GM21423 (cell line): ENCODE results near the gene SFI1.

Source experiments
- ATAC-seq: cut with Tn5 transposase; IDR thresholded peaks from one replicate; pipeline ENCODE4 v1.9.1; 2021; ENCODE audit warnings: mild to moderate bottlenecking, moderate library complexity; ENCODE audit not compliant: unreplicated experiment

Gene SFI1

DNA sequence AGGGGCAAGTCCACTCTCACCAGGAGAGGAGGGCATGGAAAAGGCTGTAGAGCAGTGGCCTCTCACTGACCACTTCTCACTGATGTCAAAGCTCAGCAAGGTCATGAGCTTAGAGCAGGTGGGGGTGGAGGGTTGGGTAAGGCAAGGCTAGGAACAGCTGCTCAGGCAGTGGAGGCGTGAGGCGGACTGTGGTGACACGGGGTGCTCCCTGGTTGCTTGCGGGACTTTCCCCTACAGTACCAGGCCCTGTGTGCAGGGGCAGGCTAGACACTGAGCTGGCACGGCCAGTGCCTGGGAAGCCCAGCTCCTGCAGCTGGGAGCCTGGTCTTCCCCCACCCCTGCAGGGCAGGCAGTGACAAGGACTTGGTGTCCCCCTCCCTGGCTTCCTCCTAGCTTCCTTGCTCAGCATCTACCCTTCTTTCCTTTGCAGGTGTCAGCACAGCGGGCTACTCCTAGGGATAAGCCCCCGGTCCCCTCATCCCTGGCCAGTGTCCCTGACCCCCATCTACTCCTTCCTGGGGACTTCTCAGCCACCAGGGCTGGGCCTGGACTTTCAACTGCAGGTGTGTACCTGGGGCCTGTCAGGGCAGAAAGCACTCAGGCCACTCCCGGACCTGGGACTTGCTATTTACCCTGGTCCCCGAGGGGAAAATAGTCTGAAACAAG, 120.1 kb downstream of the SFI1 start:
- peak; percentile 69 for ATAC-seq

DNA sequence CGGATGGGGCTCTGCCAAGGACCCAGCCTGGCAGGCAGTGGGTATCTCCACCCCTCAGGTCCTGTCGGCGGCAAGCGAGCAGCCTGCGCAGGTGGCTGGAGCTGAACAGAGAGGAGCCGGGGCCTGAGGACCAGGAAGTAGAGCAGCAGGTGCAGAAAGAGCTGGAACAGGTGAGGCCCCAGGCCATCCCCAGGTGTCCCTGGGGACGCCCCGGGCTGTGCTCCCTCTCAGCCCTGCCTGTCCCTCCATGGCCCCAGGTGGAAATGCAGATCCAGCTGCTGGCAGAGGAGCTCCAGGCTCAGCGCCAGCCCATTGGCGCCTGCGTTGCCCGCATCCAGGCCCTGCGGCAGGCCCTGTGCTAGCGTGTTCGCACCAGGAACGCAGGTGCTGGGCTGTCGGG, 121.7 kb downstream of the SFI1 start:
- ATAC-seq = no peak

DNA sequence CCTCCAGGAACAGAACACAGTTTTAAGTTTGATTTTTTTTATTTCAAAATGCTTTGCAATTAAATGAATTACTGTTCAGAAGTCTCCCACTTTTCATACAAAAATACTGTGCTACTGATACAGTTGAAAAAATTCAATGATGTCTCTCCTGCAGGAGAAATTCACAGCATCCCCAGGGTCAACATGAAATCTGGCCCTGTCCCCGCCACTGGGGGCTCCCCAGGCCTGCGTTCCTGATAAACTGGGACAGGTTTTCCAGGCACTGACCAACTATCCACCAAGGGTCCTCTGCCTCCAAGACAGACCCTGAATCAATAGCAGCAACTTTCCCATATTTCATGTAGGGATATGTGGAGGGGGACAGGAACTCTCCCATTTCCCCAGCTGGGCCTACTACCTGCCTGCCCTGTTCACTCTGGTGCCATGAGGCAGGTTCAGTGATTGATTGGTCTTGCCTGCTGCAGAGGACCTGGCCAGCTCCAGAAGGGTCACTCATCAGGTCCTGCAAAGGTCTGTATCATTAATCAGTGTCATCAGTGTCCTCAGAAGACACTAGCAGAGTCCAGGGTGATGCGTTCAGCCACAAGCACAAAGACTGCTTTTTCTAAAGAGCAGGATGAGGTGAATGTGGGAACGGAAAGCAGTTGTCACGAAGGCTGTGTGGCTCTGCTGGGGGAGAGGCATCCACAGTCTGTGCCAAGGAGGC, 122.3 kb downstream of the SFI1 start:
- no peak for ATAC-seq

DNA sequence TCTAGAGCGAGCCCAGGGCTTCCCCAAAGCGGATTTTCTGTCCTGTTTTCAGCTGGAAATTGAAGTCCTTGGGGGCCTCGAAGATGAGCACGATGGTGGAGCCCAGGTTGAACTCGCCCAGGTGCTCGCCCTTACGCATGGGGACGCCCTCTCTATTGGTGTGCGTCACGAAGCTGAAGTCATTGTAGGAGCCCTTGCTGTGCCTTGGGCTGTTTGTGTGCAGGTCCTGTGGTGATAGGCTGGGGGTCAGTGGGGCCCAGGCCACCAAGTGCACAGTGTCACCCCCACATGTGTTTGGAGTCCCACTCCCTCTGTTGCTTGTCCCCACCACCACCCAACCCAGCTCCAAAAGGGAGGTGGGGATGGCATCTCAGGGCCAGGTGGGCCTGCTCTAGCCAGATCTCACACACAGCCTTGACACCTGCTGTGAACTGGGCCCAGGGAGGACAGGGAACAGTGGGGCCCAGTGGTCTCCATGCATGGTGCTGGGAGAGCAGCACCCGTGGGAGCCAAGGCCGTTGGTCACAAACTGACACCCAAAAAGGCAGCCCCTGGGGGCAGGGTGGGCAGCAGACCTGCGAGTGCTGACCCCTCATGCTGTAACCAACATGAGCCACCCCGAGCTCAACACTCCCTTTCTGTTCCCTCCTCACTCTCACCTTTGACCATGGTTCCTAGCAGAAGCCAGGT, 123.4 kb downstream of the SFI1 start:
- ATAC-seq = no peak

DNA sequence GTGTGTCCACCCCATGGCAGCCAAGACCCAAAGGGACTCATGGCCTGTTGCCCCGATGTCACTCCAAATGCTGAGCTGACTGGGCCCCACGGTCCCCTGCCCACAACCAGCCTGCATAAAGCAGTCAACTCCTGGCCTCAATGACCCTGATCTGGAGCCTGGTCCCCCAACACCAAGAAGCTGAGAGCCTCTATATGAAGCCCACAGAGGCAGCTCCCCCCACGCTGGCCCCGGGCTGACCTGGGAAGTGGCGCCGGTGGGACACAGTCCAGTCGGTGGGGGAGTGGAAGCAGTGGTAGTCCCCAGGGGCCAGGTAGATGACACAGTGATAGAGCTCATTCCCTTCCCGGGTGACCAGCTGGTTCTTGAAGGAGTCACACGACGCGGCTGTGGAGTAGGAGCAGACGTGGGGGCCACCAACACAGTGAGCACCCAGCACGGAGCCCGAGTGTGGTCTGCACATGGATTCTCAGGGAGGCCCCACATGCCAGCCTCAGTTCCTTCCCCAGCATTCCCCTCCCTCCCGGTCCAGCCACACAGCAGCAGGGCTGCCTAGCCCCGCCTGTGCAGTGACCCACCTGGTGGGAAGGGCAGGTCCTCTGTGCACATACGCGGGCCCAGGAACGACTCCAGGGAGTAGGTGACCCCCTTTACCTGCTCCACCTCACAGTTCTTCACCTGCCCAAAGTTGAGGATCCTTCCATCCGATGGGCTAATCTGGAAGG, 124.6 kb downstream of the SFI1 start:
- no peak for ATAC-seq

DNA sequence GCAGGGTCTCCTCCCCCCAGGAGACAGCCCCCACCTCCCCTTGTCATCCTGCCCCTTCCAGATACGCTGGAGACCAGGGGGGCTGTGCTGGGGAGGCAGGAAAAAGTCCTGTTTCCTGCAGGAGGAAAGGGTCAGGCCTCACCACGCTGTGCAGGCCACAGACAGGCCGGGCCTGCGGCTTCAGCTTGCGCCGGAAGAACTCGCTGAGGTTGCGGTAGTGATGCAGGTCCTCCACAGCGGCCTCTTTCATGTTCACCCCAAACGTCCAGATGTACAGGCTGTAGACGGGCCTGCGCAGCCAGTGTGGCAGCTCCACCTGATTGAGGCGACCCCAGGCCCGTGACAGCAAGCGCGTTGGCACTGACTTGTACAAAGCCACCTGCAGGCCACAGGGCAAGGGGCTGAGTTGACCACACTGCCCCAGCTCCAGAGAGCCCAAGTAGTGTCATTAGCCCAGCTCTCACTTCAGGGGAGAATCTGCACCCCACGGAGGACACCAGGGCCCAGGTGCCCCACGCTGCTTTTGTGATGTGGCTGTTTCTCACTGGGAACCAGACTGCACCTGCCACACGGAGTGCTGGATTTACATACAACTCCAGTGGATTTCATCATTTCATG, 125.3 kb downstream of the SFI1 start:
- no peak for ATAC-seq

DNA sequence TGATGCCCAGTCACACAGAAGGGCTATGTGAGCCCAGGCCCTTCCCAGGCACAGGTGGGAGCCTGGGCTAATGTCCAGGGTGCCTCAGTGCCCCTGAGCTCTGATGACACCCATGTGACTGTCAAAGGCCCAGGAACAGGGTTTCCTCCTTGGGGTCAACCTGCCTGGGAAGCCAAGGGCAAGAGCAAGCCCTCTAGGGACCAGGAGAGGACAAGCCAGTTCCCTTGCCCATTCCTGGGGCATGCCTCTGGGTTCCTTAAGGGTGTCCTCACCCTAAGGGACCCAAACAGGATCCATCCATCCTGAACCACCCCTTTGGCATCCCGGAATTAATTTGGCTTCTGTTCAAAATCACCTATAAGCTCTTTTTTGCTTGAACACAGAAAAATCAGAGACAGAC, 126.6 kb downstream of the SFI1 start:
- ATAC-seq = no peak

DNA sequence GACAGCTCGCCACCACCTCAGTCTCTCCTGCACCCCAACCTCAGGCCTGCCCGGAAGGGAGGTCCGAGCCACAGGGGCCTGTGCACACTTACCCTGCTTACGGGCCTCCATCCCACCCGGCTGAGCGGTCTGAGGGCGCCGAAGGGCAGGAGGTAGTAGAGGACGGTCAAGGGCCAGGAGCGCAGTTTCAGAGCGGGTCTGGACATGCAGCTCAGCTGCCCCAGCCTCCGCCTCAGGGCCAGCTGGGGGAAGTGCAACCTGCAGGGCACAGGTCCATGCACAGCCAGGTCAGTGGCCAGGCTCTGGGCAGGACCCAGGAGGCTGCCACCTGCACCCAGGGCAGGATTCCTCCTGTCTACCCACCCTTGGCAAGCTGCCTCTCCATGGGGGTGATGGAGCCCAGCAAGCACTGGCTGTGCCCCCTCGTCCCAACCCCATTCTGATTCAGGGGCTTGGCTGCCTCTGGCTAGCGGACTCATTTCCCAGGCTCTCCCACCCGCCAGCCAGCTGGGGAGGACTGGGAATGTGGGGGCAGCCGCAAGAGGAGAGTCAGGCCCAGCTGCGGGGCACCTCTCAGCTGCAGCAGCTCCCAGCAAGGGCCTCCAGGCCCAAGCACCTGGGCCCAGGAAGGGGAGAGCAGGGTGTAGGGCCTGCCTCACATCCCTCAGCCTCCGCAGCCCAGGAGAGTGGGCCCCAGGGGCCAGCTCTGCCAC, 127.4 kb downstream of the SFI1 start:
- ATAC-seq = no peak

DNA sequence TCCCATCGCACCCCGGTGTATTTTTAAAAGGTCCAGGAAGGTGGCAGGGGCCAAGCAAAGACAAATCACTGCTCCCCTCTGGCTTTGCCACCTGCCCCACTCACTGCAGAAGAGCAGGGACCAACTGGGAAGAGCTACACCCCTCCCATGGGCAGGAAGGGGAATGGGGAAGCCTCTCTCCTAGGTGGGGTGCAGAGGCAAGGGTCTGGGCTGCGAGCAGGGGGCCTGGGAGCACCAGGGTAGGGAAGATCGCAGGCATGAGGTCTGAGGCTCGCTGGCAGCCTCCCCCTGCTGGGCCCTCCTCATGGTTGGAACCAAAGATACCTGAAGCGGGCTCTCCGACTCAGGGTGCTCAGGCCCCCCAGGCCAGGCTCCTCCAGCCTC, 128.9 kb downstream of the SFI1 start:
- ATAC-seq = no peak

DNA sequence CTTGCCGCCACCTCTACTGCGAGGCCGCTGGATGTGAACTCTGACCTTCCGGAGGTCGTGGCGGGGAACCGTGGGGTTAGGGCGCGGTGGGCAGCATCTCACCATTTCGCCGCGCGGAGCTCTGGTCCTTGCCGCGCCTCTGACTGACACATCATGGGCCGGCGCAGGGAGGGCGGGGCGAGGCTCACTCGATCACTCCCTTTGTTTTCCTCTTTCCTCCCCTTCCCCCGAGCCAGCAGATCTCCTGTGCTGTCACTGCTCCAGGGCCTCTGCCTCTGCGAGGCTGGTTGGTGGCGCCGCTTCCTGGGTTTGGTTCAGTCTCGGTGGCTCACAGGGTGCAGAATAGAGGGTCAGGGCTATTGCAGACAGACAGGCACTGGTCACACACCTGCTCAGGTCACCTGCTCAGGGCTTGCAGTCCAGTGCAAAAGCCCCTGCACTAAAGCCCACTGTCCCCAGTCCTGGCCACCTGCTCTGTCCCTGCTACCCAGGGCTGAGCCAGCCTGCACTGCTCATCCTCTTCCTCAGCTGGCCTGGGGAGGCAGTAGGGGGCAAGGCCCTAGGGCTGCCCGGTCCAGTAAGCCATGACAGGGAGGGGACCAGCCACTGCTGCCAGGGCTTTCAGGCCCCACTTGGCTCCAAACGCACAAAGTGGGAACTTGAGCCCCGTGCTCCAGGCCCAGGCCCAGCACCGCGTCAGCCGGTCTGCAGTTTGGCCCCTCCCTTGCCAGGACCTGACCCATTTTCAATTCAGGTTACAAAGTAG, 129.5 kb downstream of the SFI1 start:
- no peak for ATAC-seq

DNA sequence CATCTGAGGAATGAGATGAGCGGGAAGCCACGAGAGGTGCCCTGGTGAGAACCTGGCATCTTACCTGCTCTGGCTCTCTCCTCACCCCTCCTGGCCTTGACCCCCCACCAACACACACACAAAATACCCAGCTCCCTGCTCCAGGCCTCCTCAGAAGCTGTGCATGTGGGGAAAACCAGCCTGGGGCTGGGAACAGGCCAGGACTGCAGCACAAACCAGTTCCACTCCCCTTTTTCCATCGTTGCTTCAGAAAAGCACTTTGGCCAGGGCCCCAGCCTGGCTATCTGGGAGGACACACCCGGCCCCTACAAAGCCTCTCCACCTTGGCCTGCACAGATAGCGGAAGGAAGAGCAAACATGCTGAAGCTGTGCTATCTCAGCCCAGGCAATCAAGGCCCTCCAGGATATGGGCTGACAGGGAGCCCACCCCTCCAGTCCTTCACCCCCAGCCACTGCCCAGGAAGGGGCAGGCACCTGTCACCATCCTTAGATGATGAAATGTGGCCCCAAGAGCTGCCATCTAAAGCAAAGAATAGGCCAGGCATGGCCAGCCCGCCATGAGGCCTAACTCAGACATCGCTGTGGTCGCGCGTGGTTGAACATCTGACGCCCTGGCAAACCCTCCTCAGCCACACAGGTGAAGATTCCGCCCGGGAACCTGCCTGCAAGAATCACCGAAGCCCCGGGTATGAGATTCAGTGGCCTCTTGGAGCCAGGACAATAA, 130.3 kb downstream of the SFI1 start:
- ATAC-seq = no peak

DNA sequence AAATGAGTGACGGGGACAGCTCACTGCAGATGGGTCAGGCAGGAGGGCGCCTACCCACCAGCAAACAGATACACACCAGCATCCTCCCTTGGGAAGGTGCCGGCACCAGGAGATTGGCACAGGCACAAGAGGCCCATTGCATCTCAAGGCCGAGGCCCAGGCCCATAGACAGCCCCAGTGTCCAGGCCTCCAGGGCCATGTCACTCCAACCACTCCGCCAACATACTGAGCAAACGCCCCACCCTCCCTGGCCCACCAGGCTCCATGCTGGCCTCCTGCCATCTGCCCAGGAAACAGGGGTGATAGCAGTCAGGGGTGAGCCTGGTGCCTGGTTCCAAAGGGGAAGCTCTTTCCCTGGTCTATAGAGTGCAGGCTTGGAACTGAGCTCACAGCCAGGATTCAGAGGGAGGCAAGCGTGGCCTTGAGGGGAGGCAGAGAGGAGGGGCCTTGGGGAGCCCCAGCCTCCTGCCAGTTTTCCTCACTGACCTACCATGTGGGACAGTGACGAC, 130.9 kb downstream of the SFI1 start:
- no peak for ATAC-seq

DNA sequence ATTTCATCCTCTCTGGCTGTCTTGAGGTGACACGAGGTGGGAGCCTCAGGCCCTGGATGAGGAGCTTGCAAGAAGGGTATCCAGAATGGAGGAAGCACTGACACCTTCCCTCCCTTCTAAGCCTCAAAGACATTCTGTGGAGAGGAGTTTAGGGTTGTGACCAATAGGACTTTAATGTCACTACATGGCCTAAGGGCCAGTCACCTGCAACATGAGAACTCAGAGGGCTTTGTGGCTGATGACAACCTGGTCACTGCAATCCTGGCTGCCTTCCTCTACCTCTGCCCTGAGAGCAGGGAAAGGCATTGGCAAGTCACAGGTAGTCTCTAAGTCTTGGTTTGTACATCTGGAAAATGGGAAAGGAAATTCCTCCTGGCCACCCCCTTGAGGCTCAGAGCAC, 132.0 kb downstream of the SFI1 start:
- ATAC-seq = no peak

DNA sequence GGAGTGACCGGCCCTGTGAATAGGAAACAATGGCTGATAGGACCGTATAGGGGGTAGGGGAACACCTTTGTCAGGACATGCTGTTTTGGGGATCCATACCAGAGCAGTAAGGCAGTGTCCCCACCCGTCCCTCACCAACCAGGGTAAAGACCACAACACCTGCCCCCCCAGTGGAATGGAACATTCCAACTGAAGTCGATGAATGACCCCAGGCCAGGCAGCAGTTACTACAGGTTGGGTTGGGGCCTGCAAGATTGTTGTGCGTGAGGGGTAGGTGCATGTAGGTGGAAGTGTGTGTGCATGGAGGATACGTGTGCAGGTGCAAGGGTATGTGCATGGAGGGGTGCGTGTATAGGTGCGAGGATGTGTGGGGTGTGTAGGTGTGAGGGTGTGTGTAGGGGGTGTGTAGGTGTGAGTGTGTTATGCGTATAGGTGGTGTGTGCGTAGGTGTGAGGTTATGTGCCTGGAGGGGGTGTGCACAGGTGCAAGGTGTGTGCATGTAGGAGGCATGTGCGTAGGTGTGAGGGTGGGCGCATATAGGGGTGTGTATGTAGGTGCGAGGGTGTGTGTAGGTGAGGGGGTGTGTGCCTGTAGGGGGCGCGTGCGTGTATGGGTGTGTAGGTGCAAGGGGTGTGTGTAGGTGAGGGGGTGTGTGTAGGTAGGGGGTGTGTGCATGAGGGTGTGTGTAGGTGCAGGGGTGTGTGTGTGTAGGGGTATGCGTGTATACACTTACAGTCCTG, 132.8 kb downstream of the SFI1 start:
- no peak for ATAC-seq

DNA sequence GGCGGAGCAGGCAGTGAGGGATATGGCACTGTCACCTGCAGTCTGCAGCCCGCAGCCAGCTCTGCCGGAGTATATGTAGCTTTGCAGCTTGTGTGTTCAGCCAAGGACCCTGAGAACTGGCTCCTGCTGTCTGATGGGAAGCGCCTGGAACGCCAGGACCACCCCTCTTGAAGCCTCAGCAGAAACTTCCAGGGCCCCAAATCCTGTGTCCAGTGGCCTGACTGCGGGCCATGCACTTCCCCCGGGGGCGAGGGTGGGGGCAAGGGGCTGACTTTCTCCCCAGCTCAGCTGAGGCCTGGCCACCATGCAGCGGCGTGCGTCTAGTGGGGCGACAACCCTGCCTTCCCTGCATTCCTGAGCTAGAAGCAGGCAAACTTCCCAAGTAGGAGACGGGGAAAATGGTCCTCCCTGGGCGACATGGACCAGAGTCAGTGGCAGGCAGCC, 133.4 kb downstream of the SFI1 start:
- no peak for ATAC-seq

DNA sequence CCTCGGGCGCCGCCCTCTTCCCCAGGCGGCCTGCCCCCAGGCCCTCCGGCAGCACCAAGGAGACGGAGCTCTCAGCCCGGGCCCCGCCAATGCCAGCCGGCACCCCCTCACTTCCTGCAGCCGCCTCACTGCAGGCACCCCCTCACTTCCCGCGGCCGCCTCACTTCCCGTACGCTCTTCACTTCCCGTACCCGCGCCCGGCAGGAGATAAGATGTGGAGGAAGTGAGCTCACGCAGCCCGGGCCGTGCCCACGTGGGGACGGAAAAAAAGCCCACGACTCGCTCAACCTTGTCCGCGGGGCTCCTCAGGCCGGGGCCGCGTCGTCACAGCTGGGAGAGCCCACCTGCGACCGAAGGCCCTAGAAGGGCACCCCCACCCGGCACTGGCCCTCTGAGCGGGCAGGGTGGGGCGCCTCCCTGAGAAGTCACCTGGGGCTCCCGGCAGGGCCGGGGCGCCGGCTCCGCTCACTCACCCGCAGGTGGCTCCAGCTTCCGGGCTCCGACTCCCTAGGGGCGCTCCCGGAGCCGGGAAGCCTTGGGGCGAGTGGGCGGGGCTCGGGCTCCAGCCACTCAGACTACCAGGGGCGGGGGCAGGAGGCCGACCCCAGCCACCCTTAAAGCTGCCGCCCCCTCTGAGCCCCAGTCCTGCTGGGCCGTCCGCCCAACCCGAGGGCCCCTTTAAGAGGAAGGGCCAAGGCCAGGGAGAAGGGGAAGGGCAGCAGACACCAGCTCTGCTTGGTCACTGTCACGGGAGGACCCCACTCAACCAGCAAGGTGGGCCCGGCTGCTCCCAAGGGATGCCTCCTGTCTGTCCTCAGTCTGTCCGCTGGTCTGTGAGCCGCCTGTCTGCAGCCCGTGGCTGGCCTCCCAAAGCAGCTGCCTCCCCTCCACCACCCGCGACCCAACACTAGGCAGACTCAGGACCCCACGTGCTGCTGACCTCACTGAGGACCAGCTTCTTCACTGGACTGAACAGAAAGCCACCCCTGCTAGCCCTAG, 134.3 kb downstream of the SFI1 start:
- ATAC-seq = peak; percentile 56

DNA sequence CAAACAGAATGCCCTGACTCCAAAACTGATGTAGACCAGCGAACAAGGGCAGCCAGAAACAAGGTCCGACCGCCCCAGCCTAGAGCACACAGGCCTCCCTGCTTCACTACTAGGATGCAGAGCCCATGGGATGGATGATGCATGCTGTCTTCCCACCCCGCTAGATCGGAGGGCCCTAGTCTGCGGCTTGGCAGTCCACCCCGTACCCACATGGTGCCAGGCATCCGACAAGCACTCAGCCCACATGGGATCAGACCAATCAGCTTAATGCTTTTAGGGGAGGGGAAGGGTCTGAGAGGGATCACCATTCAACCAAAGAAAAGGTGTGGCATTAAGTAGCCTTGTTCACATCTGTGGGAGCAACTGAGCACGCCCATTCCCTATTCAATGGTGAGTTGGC, 135.1 kb downstream of the SFI1 start:
- no peak for ATAC-seq
